ENCODE results near the gene EPHA3. TPM values are rescaled to one million over a fixed set of nuclear protein-coding genes. Genes with fewer than 3 reads are reported as not detected.

EPHA3 gene
- total and polyA plus RNA-seq, 2 donors (not counting 1 experiment from before 2014, with no cell fraction given): 0.01 TPM; not detected in 1

DNA sequence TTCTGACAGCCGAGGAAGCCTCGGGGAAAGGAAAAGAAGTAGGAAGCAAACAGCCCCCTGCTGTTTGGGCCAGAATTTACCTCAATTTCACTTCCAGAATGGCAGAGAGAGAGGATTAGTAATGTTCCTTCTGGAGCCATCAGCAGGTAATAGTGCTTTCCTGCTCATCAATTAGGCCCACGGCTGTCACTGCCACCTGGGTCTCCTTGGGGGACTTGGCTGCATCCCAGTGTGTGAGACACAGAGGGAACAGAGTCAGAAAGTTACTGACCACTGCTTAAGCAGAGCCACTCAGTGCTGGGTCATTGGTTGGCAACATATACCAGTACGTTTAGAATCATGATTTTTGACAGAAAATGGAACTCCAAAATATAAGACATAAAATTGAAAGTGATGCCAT, 397.0 kb downstream of the EPHA3 start:
- ATAC-seq (ENCODE audit: low read depth): no peak
- intact Hi-C loops (cut with micrococcal nuclease): no loop called here
- 63% methylated on average over 1 of the region's 4 CpGs for WGBS (ENCODE audit: insufficient coverage)
- Histone ChIP-seq H2AFZ (ENCODE audit: insufficient read depth, low read depth, low read length, poor library complexity, severe bottlenecking) (no peak overlapping the region), H3K36me3 (replicated peaks in 1 of 2; ENCODE audit: control extremely low read depth in 1 of 2, control insufficient read depth in 1 of 2, extremely low read depth in 1 of 2, insufficient read depth in 2 of 2, low read length in 1 of 2) (no peaks in the 10 kb centered on the region), H3K27me3 (replicated peaks in 1 of 4; ENCODE audit: control extremely low read depth in 1 of 4, control insufficient read depth in 3 of 4, insufficient read depth in 4 of 4, low read length in 3 of 4) (no peaks in the 10 kb centered on the region), H3K9ac (ENCODE audit: low read length) (no peak overlapping the region), H4K20me1 (ENCODE audit: control insufficient read depth, insufficient read depth, low read length, poor library complexity, severe bottlenecking) (no peaks in the 10 kb centered on the region), H3K79me2 (ENCODE audit: control insufficient read depth, insufficient read depth, low read length) (no peaks in the 10 kb centered on the region), H3K4me1 (ENCODE audit: control insufficient read depth in 2 of 2, insufficient read depth in 2 of 2, low read length in 2 of 2) (no peaks in the 10 kb centered on the region), H3K4me3 (ENCODE audit: control extremely low read depth in 1 of 5, extremely low read depth in 1 of 5, insufficient read depth in 1 of 5, low read depth in 2 of 5, low read length in 4 of 5) (no peak overlapping the region), H3K4me2 (replicated peaks; ENCODE audit: low read depth, low read length, poor library complexity, severe bottlenecking) (no peak overlapping the region), H3K27ac (ENCODE audit: low read length in 2 of 2) (no peak overlapping the region), H3K9me3 (ENCODE audit: control extremely low read depth in 1 of 3, control insufficient read depth in 2 of 3, insufficient read depth in 1 of 3, low read length in 2 of 3) (peaks cover 0 to 4% (median 0%) of the 10 kb centered on the region in 3 donors)
- Mint-ChIP-seq H3K4me1 (no peaks in the 10 kb centered on the region), H3K4me3 (no peak overlapping the region), H3K27ac (no peak overlapping the region), H3K9me3 (ENCODE audit: insufficient read depth) (peaks cover 7% of the 10 kb centered on the region), H3K27me3 (no peaks in the 10 kb centered on the region)
- no peak for DNase-seq
- TF ChIP-seq, protein P1, sequence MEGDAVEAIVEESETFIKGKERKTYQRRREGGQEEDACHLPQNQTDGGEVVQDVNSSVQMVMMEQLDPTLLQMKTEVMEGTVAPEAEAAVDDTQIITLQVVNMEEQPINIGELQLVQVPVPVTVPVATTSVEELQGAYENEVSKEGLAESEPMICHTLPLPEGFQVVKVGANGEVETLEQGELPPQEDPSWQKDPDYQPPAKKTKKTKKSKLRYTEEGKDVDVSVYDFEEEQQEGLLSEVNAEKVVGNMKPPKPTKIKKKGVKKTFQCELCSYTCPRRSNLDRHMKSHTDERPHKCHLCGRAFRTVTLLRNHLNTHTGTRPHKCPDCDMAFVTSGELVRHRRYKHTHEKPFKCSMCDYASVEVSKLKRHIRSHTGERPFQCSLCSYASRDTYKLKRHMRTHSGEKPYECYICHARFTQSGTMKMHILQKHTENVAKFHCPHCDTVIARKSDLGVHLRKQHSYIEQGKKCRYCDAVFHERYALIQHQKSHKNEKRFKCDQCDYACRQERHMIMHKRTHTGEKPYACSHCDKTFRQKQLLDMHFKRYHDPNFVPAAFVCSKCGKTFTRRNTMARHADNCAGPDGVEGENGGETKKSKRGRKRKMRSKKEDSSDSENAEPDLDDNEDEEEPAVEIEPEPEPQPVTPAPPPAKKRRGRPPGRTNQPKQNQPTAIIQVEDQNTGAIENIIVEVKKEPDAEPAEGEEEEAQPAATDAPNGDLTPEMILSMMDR (IDR thresholded peaks at IDR 0.05): no peak
- TF ChIP-seq EZH2 (IDR thresholded peaks at IDR 0.05; ENCODE audit: borderline replicate concordance, insufficient read depth, low read depth, low read length, poor library complexity, severe bottlenecking): no peak
- ChIA-PET CTCF (no interaction called here), POLR2A (no interaction called here)

DNA sequence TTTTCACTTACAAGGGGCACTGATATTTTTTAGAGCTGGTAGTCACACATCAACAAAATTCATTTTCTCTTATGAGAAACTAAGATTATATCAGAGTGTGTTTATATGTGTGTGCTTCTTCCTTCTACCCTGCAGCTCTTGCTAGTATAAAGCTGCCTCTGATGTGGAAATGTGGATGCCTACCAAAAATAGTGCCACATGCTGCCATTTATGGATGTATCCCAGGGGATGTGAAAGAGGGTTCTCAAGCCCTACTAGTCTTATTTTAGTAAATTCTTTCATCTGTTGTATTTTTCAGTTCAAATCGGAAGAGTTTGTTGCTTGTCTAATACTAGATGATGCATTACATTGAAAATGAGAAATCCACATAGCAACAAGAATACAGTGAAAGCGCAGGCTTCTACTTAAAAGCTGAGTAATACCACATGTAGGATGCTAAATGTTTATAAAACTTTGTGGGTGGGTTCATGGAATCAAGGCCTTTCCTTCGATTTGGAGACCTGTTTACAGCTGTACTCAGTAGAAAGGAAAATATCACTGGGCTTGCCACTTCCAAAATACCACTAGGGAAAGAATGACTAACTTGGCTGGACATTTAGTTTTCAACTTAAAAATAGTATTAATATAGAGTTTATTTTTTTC, 399.2 kb downstream of the EPHA3 start:
- 17% methylated on average over 1 of the region's 3 CpGs for WGBS (ENCODE audit: insufficient coverage)
- no peaks in the 10 kb centered on the region for H3K79me2 ChIP-seq (ENCODE audit: control insufficient read depth, insufficient read depth, low read length)
- H3K4me3 ChIP-seq (ENCODE audit: control extremely low read depth in 1 of 5, extremely low read depth in 1 of 5, insufficient read depth in 1 of 5, low read depth in 2 of 5, low read length in 4 of 5): no peak overlapping the region
- Mint-ChIP-seq H3K9me3 (ENCODE audit: insufficient read depth) (peaks cover 5% of the 10 kb centered on the region), H3K27me3 (no peaks in the 10 kb centered on the region), H3K4me3 (no peak overlapping the region), H3K4me1 (no peaks in the 10 kb centered on the region), H3K27ac (no peak overlapping the region)
- H4K20me1 ChIP-seq (ENCODE audit: control insufficient read depth, insufficient read depth, low read length, poor library complexity, severe bottlenecking): no peaks in the 10 kb centered on the region
- H3K9me3 ChIP-seq (ENCODE audit: control extremely low read depth in 1 of 3, control insufficient read depth in 2 of 3, insufficient read depth in 1 of 3, low read length in 2 of 3): peaks cover 0 to 4% (median 0%) of the 10 kb centered on the region in 3 donors
- ATAC-seq (ENCODE audit: low read depth) (no peak), DNase-seq (no peak)
- ChIA-PET CTCF (no interaction called here), POLR2A (no interaction called here)
- TF ChIP-seq, protein P1 (IDR thresholded peaks at IDR 0.05): no peak
- TF ChIP-seq EZH2 (IDR thresholded peaks at IDR 0.05; ENCODE audit: borderline replicate concordance, insufficient read depth, low read depth, low read length, poor library complexity, severe bottlenecking): no peak
- no peak overlapping the region for H3K4me2 ChIP-seq (replicated peaks; ENCODE audit: low read depth, low read length, poor library complexity, severe bottlenecking)
- no peaks in the 10 kb centered on the region for H3K36me3 ChIP-seq (replicated peaks in 1 of 2; ENCODE audit: control extremely low read depth in 1 of 2, control insufficient read depth in 1 of 2, extremely low read depth in 1 of 2, insufficient read depth in 2 of 2, low read length in 1 of 2)
- no peak overlapping the region for H2AFZ ChIP-seq (ENCODE audit: insufficient read depth, low read depth, low read length, poor library complexity, severe bottlenecking)
- no peaks in the 10 kb centered on the region for H3K4me1 ChIP-seq (ENCODE audit: control insufficient read depth in 2 of 2, insufficient read depth in 2 of 2, low read length in 2 of 2)
- intact Hi-C loops (cut with micrococcal nuclease): no loop called here
- no peak overlapping the region for H3K9ac ChIP-seq (ENCODE audit: low read length)
- no peak overlapping the region for H3K27ac ChIP-seq (ENCODE audit: low read length in 2 of 2)
- H3K27me3 ChIP-seq (replicated peaks in 1 of 4; ENCODE audit: control extremely low read depth in 1 of 4, control insufficient read depth in 3 of 4, insufficient read depth in 4 of 4, low read length in 3 of 4): no peaks in the 10 kb centered on the region

Data from B cell (primary cell).